GM18909 (cell line): ENCODE measurements around the gene IL22.
A peak's percentile ranks its signal among the peaks of the same experiment; 100 is the strongest.

Experiments used
- ATAC-seq: cut with Tn5 transposase; IDR thresholded peaks from one replicate; pipeline ENCODE4 v1.9.1; 2021; ENCODE audit warnings: mild to moderate bottlenecking; ENCODE audit not compliant: unreplicated experiment, poor library complexity

IL22 gene, protein sequence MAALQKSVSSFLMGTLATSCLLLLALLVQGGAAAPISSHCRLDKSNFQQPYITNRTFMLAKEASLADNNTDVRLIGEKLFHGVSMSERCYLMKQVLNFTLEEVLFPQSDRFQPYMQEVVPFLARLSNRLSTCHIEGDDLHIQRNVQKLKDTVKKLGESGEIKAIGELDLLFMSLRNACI

DNA sequence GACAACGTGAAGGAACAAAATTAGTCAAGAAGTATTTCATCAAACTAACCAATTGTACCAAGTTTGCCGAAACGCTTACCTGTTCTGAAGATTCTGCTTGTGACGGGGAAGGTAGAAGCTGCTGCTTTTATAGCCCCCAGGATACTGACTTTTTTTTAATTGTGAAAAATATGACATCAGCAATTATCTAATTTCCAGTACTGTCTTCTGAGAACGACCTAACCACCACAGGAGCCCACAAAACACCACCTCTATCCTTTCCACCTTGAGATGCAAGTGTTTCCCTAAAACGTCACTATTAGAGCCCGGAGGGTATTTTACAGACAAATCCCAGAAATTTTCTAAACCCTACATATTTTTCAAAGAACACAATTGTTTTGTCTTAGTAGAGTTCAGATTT is at the start of gene IL22:
TSS of gene IL22 (minus strand) at position 101 of the 400 bp plus-strand sequence. CDS start 156 bp downstream, outside the sequence.
- no peak for ATAC-seq

DNA sequence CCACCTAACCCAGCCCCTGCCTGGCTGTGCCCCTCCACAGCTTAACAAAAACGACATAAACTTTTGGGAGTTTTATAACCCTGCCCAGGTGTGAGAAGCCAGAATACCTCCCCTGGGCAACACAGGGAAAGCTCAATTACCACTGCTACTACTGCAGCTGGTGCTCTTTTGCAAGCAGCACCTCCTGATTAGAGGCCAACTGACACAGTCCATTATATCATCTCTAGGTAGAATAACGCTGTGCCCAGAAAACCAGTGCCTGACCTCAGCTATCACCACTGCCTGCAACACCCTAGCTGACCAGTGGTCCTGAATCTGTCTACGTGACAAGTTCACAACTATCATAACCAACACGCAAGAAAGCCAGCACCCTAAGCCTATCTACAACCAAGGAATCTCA is 44.5 kb upstream of the IL22 start:
- no peak for ATAC-seq

DNA sequence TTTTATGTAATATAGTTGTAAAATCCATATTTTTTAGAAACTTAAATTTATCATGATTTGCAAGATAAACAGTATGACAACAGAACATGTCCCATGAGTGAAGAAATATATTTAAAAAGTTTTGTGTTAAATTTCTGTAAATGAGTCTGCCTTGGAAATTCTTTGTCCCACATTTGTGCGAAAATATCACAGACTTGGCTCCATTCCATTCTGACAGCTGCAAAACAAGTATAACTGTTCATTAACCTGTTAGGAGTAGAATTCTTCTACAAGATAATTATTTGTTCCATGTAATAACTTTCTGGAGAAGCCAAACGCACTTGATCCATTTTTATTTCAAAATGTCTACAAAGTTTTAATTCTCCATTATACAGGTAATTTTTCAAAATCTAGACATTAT is 40.8 kb upstream of the IL22 start:
- no peak for ATAC-seq

DNA sequence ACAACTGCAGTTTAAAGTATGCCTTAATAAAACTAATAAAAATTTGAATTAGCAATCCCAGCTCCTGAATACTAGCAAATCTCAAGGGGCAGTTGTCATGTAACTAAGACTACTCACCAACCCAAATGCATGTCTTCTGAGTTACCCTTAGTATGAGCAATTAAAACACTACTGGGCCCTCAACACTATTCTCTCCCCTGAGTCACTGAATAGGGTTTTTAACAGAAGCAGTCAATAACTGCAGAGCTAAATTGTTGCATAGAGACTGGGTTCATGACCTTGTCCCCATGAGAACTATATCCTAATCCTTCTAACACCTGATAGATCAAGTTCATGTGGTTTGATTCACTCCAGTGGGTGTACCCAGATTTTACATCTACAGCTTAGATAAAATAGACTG is 39.9 kb upstream of the IL22 start:
- ATAC-seq: no peak

DNA sequence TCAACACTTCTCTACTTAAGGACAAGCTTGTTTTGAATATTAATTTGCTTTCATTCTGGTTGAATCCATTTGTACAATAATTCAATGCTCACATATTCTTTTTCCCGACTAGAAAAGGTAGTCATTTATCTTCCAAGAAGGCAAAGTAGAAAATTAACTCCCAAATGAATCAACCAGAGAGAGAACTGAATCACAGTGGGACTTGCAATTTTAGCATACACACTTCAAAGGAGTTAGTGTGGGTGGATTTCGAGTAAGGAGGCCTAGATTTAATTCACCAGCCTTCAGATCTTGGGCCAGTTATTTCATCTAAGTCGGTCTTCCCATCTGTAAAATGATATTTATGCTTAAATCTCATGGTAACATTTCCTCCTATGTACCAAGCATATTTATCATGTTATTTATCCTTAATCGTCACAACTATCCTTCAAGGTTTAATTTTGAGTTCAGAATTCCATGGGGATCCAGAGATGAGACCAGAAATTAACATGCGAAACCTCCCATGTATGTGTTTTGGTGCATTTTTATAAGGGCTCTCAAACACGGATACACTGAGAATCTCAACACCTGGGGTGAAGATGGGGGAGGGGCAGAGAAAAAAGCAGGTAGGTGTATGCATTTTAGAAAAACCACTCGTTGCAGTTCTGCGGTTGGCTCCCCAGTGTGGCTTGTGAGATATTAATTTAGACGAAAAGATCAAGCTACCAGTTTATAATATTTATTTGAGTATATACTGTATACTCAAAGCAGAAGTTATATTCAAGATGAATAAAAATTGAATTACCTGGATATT is 38.9 kb upstream of the IL22 start:
- ATAC-seq: no peak

DNA sequence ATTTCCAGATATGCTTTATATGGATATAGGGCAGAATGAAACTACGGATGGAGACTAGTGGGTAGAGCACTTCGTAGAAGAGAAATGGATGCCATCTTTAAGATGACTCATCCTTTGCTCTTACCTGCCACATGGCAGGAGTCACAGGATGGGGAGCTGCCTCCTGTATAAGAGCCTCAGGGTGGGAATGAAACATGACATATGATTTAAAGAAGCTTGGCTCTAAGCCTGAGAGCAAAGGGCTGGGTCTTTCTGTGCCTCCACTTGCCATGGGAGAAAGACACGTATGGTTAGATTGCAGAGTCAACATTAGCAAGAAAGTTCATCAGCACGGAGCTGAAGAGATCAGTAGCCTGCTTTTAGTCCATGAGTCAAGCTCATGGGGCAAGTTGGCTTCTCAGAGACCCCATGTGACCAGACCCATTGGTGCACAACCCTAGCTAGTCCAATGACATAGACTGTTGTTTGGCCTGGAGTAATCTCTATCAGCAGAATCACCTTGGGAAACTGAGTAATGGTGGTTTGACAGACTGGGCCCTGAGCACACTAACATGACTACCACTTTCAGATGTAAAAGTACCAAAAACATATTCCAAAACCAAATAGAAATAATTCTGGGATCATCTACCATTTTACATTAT is 38.1 kb upstream of the IL22 start:
- no peak for ATAC-seq

DNA sequence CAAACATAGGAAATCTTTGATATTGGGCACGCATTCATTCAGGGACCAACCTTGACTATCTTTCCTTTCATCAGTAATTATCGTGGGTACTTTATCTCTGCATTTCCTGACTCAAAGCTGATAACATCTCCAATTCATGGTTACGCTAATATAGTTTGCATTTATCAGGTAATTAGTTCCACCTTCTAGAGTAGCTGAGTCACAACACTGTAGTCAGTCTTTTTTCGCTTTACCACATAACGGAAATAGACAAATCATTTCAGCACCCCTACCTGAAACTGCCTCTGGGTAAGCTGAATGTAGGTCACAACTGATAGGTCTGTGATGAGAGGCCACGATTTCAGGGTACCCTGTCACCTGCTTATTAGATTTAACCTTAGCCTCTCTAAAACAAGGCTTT is 36.7 kb upstream of the IL22 start:
- peak; percentile 99 for ATAC-seq

DNA sequence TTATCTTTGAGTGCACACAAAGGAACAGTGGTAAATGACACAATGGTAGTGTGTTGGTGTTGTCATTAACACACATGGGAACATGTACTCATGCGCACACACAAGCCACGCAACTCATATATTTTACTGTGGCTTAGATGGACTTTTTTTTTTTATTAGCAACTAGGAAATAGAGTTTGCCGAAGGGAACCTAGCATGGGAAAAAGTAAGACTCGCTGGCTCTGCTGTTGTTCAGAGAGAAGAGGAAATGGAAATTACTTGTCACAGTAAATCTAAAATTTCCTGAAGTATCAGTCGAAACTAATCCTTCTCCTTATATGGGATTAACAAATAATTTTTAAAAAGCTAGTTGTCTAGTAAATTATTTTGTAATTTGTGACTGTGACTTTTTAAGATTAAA is 33.7 kb upstream of the IL22 start:
- no peak for ATAC-seq

DNA sequence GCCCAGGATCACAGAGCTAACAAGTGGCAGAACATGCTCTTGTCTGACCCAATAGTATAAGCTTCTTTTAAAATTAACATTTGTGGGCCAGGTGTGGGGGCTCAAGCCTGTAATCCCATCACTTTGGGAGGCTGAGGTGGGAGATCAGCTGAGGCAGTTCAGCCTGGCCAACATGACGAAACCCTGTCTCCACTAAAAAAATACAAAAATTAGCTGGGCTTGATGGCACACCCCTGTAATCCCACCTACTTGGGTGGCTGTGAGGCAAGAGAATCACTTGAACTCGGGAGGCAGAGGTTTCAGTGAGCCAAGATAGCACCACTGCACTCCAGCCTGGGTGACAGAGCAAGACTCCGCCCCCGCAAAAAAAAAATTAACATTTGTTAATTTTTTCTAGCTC is 33.0 kb upstream of the IL22 start:
- ATAC-seq: no peak

DNA sequence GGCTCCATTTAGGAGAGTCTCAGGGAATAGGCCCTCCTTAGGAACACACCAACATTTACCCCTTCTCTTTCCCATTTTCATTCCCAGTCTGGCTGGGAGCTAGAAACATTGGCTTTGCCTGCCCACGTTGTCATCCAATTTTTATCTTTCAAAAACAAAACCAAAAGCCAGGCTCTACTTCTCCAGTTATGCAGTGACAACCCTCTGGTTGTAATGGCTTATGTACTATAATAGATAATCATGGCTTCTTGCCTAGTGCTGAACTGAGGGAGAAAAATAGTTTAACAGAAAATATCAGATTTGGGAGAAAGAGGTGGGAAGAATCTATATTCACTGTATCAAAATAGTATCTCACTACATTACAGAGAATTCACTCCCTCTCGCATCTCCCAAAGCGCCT is 32.1 kb upstream of the IL22 start:
- no peak for ATAC-seq

DNA sequence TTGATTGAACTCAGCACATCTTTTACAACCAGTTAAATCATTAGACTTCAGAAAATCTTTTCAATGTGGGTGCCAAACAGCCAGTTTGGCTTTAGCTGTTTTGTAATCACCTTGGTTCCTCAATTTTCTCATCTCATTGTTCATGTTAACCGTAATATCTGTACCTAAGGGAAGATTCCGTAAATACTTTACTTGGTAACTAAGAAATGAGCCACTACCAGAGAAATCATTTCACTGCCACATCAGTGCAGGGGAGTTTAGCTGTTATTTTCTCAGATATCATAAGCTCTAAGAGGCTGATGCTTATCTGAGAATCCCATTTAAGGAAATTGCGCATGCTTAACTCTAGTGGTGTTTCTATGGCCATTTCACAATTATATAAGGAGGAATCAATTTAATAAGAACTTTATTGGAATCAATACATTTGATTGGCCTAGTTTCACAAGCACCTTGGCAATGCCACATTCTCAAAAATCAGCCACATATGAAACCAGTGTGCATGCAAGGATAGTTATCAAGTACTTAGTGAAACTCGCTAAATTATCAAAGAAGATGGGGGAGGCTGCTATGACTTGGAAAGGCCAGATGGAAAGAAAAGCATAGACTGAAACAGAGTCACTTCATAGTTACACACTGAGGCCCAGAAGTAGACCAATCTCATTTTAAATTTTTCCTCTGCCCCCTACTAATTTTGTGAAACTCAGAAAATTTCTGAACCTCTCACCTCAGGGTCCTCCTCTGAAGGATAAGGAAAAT is 28.1 kb upstream of the IL22 start:
- no peak for ATAC-seq

DNA sequence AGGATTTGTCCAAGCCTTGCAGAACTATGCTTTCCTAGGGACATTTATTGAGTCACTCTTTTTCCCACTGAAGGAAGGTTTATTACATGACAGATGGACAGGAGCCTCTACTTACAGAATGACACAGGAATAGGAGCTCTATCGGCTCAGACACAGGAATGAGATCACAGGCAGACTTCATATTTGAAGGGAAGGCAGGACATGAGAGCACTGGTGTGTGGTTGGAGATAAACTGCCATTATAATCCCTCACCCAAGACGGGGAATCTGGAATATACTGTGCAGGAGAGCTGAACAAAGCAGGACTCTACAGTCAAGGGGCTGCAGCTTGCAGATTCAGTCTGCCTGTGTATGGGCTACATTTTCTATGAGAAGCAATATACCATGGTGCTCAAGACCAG is 26.8 kb upstream of the IL22 start:
- ATAC-seq: no peak

DNA sequence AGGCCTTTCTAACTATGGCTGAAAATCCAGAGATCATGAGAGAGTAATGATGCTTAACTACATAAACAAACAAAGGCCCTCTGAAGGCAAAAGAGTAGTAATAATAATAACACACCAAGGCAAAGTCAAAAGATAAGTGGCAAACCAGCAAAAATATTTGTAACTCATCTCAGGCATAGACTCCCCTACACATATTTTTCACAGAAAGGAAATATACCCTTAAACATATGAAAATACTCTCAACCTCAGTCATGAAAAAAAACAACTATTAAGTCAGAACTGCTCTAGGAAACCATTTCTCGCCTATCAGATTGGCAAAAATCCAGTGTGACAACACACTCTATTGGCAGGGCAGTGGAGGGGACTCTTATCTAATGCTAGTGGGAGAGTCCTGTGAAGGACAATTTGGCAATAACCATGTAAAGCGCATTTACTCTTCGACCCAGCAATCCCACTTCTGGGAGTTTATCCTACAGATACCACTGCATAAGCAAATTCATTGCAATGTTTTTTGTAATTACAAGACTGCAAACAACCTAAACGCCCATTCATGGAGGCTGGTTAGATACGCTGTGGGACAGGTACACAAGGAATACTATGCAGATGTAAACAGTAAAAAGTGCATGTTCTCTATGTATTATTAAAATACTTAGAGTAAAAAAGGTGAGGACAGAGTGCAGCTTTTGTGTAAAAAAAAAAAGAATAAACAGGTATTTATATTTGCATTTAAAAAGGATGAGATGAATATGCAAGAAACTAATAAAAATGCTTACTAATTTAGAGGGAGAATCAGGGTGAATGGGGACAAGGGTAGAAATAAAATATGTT is 26.0 kb upstream of the IL22 start:
- ATAC-seq: no peak

DNA sequence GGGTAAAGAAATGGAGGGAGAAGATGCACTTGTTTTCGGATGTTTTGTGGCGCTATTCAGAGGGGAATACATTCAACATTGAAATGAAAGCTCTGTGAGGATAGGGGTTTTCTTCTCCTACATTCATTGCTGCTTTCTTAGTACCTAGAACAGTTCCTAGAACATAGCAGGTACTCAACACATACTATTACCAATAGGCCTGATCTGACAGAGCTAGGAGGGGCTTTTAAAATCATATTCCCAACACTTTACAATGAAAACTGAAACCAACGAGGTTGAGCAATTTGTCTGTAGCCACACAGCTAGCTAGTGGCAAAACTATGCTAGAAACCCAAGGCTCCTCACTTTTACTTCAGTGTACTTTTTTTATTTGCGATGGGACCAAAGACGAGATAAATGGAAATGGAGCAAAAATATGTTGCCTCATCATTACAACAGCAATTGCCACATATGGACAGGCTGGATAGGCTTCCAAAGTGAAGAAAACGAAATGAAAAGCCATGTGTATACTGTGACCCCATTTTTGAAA is 23.1 kb upstream of the IL22 start:
- no peak for ATAC-seq

DNA sequence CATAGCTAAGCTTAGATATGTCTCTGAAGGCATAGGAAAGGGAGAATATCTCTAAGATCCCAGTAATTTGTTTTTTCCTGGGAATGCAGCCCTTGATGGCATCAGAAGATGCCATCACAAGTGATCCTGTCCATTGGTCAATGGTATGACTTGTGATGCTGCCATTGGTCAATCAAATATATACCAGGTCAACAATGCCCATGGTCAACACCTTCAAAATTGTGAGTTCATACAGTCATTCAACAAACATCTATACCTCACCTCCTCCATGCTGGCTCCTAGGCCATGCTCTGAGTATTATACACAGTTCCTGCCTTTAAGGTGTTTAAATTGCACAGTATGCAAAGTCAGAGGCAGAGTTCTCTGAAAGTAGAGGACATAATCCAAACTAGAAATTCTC is 19.3 kb upstream of the IL22 start:
- no peak for ATAC-seq

DNA sequence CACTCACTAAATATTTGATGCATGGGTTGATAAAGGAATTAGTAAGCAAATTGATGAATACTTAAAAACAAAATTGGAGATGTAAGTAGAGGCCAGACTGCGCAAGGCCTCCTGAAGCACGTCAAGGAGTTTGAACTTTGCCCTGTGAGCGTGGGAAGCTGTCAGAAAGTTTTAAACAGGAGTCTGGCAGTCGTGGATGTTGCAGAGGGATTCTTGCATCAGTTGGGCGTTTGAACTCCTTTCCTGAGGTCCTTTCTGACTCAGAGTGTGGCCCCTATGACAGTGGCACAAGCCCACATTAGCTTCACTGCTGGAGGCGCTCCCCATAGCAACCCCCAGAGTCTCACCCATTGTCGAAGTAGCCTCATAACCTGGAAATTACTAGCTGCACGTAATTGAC is 17.9 kb upstream of the IL22 start:
- no peak for ATAC-seq

DNA sequence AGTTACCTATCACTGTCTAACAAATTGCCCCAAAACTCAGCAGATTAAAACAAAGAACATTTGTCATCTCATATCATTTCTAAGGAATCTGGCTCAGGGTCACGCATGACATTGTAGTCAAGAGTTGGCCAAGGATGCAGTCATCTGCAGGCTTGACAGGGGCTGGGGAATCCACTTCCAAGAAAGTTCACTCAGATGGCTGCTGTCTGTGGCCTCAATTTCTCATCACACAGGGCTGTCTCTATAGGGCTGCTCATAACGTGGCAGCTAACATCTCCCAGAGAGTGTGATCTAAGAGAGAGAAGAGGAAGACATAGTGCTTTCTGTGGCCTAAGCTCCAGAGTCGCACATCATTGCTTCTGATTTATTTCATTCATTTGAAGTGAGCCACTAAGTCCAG is 17.0 kb upstream of the IL22 start:
- no peak for ATAC-seq

DNA sequence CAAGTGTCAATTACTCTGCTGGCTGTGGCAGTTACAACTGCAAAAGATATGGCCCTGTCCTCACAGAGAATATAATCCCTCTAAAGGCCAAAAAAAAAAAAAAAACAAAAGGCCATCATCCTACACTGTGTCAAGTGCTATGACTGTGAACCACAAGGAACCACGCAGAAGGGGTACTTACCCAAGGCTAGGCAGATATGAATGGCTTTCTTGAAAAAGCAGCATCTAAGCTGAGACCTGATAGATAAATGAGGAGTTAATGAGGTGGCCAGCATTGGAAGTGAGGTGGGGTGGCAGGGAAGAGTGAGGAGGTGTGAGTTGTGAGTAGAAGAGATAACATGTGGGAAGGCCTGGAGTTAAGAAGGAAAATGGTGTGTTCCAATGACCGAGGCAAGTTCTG is 16.4 kb upstream of the IL22 start:
- no peak for ATAC-seq

DNA sequence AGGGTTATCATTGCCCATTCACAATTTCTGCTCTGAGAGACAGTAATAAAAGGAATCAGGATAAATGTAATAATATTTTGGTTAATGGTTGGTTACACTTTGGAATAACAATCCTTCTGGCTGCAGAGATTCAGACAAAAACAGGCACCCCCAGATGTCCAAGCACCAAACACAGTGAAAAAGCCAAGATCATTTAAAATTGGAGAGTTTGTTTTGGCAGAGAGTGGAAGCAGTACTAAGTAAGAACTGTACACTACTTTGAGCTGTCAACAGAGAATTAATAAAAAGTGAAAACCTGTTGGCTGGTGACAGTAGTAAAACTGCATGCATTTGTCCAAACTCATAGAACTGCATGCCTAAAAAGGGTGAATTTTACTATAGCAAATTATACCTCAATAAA is 15.6 kb upstream of the IL22 start:
- ATAC-seq: no peak

DNA sequence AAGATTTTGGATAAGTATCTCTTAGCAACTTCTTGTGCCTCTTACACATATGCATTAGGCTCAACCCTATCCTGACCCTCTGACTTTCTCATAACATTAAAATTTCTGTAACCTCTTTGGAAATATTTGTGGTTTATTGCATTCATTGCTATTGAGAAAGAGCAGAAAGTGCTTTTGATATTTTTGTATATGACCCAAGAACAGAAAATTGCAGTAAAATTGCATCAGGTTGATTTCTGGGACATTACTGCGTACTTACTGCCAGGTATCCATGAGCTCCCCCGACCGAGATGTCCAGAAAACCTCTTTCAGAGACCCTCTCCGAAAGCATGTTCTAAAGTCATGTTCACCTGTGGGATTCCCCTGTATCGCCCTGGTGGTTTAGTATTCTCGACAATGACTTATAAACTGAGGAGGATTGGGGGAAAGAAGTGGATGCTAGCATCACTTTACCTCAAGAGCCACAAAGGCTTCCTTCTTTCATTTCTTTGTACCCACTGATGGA is 14.5 kb upstream of the IL22 start:
- no peak for ATAC-seq
